Astrocyte (in vitro differentiated cells and primary cell): ENCODE results near the gene NEK10. TPM values are rescaled to one million over a fixed set of nuclear protein-coding genes. Genes with fewer than 3 reads are reported as not detected.
A peak's percentile ranks its signal among the peaks of the same experiment; 100 is the strongest.

Experiments used
- DNase-seq: peaks from one replicate; pipeline ENCODE4 v3.0.0-alpha.2; 2010; ENCODE audit warnings: low read depth
- FAIRE-seq: peaks from 2 replicates; lab custom pipeline; 2011; peaks lifted over from hg19 to GRCh38; lab: Jason Lieb, UNC
- H2AFZ ChIP-seq: 2 replicates; pipeline ENCODE4 v1.6.0; 2012; ENCODE audit warnings: low read depth, low read length, inconsistent platforms
- H3K27ac ChIP-seq: 2 replicates; pipeline ENCODE4 v1.5.1; 2011; ENCODE audit warnings: low read depth, low read length, inconsistent platforms
- H3K27me3 ChIP-seq: 2 replicates; pipeline ENCODE4 v1.6.0; 2011; ENCODE audit warnings: low read length, inconsistent platforms; ENCODE audit not compliant: insufficient read depth
- H3K36me3 ChIP-seq: 2 replicates; pipeline ENCODE4 v1.5.1; 2011; ENCODE audit warnings: low read length, inconsistent platforms; ENCODE audit not compliant: insufficient read depth
- H3K4me1 ChIP-seq: 2 replicates; pipeline ENCODE4 v1.5.1; 2011; ENCODE audit warnings: low read length, inconsistent platforms; ENCODE audit not compliant: insufficient read depth
- H3K4me2 ChIP-seq: 2 replicates; pipeline ENCODE4 v1.6.0; 2012; ENCODE audit warnings: low read length, inconsistent platforms
- H3K4me3 ChIP-seq: 2 replicates; pipeline ENCODE4 v1.5.1; 2011; ENCODE audit warnings: low read depth, mild to moderate bottlenecking, low read length, inconsistent platforms; ENCODE audit not compliant: insufficient read depth
- H3K79me2 ChIP-seq: 2 replicates; pipeline ENCODE4 v1.6.0; 2012; ENCODE audit warnings: mild to moderate bottlenecking, low read length, inconsistent platforms; ENCODE audit not compliant: insufficient read depth
- H3K9ac ChIP-seq: 2 replicates; pipeline ENCODE4 v1.6.0; 2012; ENCODE audit warnings: mild to moderate bottlenecking, low read length, inconsistent platforms
- H3K9me3 ChIP-seq: 2 replicates; pipeline ENCODE4 v1.5.1; 2012; ENCODE audit warnings: low read depth, mild to moderate bottlenecking, low read length, inconsistent platforms; ENCODE audit not compliant: insufficient read depth
- H4K20me1 ChIP-seq: 2 replicates; pipeline ENCODE4 v1.6.0; 2012; ENCODE audit warnings: low read length, inconsistent platforms; ENCODE audit not compliant: insufficient read depth
- H3K27ac Mint-ChIP-seq: one replicate; pipeline ENCODE4 v1.8.0; 2021; ENCODE audit warnings: mild to moderate bottlenecking, mixed read lengths; ENCODE audit not compliant: unreplicated experiment
- H3K27me3 Mint-ChIP-seq: one replicate; pipeline ENCODE4 v1.8.0; 2021; ENCODE audit warnings: low read depth, mixed read lengths; ENCODE audit not compliant: unreplicated experiment
- H3K36me3 Mint-ChIP-seq: one replicate; pipeline ENCODE4 v1.8.0; 2021; ENCODE audit warnings: low read depth, mixed read lengths; ENCODE audit not compliant: unreplicated experiment
- H3K4me1 Mint-ChIP-seq: one replicate; pipeline ENCODE4 v1.8.0; 2021; ENCODE audit warnings: low read depth, mixed read lengths; ENCODE audit not compliant: unreplicated experiment
- H3K4me3 Mint-ChIP-seq: one replicate; pipeline ENCODE4 v1.8.0; 2021; ENCODE audit warnings: mild to moderate bottlenecking, moderate library complexity, mixed read lengths; ENCODE audit not compliant: unreplicated experiment
- H3K9me3 Mint-ChIP-seq: one replicate; pipeline ENCODE4 v1.8.0; 2021; ENCODE audit warnings: mild to moderate bottlenecking, mixed read lengths; ENCODE audit not compliant: unreplicated experiment
- CTCF ChIP-seq: IDR thresholded peaks from 2 replicates; pipeline ENCODE4 v1.5.1; 2011; ENCODE audit warnings: low read depth, mild to moderate bottlenecking, inconsistent platforms, low read length, moderate library complexity; ENCODE audit not compliant: insufficient read depth
- EZH2 ChIP-seq: IDR thresholded peaks from 2 replicates; pipeline ENCODE4 v1.6.1; 2012; ENCODE audit warnings: mild to moderate bottlenecking, low read length, inconsistent platforms; ENCODE audit not compliant: insufficient read depth
- total RNA-seq: library from RNA; stranded (reverse); gene quantifications from 2 replicates; pipeline ENCODE4 v1.2.1, GENCODE V29; 2021

The NEK10 gene
- total RNA-seq, 1 donor from 2014 or later = 3.2 TPM

GRCh38 chr3:27324686-27325085, 44.5 kb downstream of the NEK10 start:
- H3K27me3 ChIP-seq = no peaks in the 10 kb centered on the region
- no peak for TF ChIP-seq CTCF
- H3K9me3 ChIP-seq = no peaks in the 10 kb centered on the region
- Mint-ChIP-seq H3K27me3 (no peaks in the 10 kb centered on the region), H3K4me1 (peaks cover 16% of the 10 kb centered on the region), H3K36me3 (peaks cover 4% of the 10 kb centered on the region), H3K27ac (no peak overlapping the region), H3K9me3 (no peaks in the 10 kb centered on the region), H3K4me3 (no peak overlapping the region)
- H3K36me3 ChIP-seq = peaks cover 3% of the 10 kb centered on the region
- peaks cover 26% of the 10 kb centered on the region for H3K4me1 ChIP-seq
- no peak overlapping the region for H3K27ac ChIP-seq
- no peak overlapping the region for H3K9ac ChIP-seq
- H3K4me2 ChIP-seq = peak overlapping the region; percentile 31
- FAIRE-seq = no peak
- no peaks in the 10 kb centered on the region for H4K20me1 ChIP-seq
- H2AFZ ChIP-seq = no peak overlapping the region
- DNase-seq = no peak
- no peak overlapping the region for H3K4me3 ChIP-seq
- no peaks in the 10 kb centered on the region for H3K79me2 ChIP-seq

GRCh38 chr3:27323087-27323570, 46.1 kb downstream of the NEK10 start:
- H3K4me3 Mint-ChIP-seq = no peak overlapping the region
- no peak overlapping the region for H3K27ac Mint-ChIP-seq
- no peaks in the 10 kb centered on the region for H3K27me3 Mint-ChIP-seq
- no peaks in the 10 kb centered on the region for H3K9me3 Mint-ChIP-seq
- Histone ChIP-seq H3K36me3 (peaks cover 2% of the 10 kb centered on the region), H2AFZ (no peak overlapping the region), H3K9ac (no peak overlapping the region), H3K4me1 (peaks cover 26% of the 10 kb centered on the region), H3K79me2 (no peaks in the 10 kb centered on the region), H3K4me3 (no peak overlapping the region), H3K27ac (no peak overlapping the region), H4K20me1 (no peaks in the 10 kb centered on the region), H3K4me2 (no peak overlapping the region), H3K9me3 (no peaks in the 10 kb centered on the region), H3K27me3 (no peaks in the 10 kb centered on the region)
- H3K4me1 Mint-ChIP-seq = peaks cover 16% of the 10 kb centered on the region
- TF ChIP-seq EZH2 (no peak), CTCF (no peak)
- no peak for FAIRE-seq
- H3K36me3 Mint-ChIP-seq = peaks cover 2% of the 10 kb centered on the region
- no peak for DNase-seq

GRCh38 chr3:27322634-27323033, 46.5 kb downstream of the NEK10 start:
- H2AFZ ChIP-seq = no peak overlapping the region
- H3K4me1 Mint-ChIP-seq = peaks cover 16% of the 10 kb centered on the region
- no peaks in the 10 kb centered on the region for H4K20me1 ChIP-seq
- FAIRE-seq (no peak), DNase-seq (no peak)
- peaks cover 2% of the 10 kb centered on the region for H3K36me3 Mint-ChIP-seq
- H3K4me2 ChIP-seq = no peak overlapping the region
- no peak overlapping the region for H3K27ac ChIP-seq
- no peak overlapping the region for H3K4me3 ChIP-seq
- no peaks in the 10 kb centered on the region for H3K9me3 ChIP-seq
- H3K79me2 ChIP-seq = no peaks in the 10 kb centered on the region
- H3K27me3 Mint-ChIP-seq = no peaks in the 10 kb centered on the region
- H3K9me3 Mint-ChIP-seq = no peaks in the 10 kb centered on the region
- H3K4me1 ChIP-seq = peaks cover 26% of the 10 kb centered on the region
- H3K9ac ChIP-seq = no peak overlapping the region
- peaks cover 2% of the 10 kb centered on the region for H3K36me3 ChIP-seq
- H3K27ac Mint-ChIP-seq = no peak overlapping the region
- no peaks in the 10 kb centered on the region for H3K27me3 ChIP-seq
- TF ChIP-seq EZH2 (no peak), CTCF (no peak)
- H3K4me3 Mint-ChIP-seq = no peak overlapping the region
